Measurements from ENCODE around the gene NIPAL4. TPM values are rescaled to one million over a fixed set of nuclear protein-coding genes. Genes with fewer than 3 reads are reported as not detected.

Gene NIPAL4
- total RNA-seq, 4 donors from 2014 or later: 1.5 TPM; not detected in 3

DNA sequence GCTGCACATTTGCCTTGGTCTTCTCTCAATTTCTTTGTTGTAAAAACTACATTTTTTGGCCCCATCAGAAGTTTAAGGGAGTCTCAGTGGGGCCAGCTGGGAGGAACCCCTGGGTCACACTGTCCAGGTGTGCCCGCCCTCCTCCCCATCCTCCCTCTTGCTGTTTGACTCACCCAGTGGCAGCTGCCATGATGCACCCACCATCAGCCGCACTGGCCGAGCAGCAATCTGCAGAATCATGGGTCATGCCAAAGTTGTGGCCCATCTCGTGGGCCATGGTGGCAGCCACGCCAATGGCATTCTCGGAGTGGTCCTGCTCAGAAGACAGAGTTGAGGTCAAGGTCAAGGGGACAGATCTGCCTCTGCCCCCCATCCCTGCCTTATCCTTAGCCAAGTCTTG, 45.5 kb downstream of the NIPAL4 start:
- peaks cover 0 to 9% of the 10 kb centered on the region in 2 donors for H3K36me3 ChIP-seq
- H3K4me1 ChIP-seq: no peaks in the 10 kb centered on the region
- DNase-seq: no peak
- H3K27me3 ChIP-seq: no peaks in the 10 kb centered on the region
- intact Hi-C loops (cut with DNase I; ENCODE audit: low total_unique reads): no loop called here
- no peak overlapping the region for H3K4me3 ChIP-seq
- ATAC-seq: no peak
- H3K9me3 ChIP-seq: no peaks in the 10 kb centered on the region
- TF ChIP-seq, protein P1, sequence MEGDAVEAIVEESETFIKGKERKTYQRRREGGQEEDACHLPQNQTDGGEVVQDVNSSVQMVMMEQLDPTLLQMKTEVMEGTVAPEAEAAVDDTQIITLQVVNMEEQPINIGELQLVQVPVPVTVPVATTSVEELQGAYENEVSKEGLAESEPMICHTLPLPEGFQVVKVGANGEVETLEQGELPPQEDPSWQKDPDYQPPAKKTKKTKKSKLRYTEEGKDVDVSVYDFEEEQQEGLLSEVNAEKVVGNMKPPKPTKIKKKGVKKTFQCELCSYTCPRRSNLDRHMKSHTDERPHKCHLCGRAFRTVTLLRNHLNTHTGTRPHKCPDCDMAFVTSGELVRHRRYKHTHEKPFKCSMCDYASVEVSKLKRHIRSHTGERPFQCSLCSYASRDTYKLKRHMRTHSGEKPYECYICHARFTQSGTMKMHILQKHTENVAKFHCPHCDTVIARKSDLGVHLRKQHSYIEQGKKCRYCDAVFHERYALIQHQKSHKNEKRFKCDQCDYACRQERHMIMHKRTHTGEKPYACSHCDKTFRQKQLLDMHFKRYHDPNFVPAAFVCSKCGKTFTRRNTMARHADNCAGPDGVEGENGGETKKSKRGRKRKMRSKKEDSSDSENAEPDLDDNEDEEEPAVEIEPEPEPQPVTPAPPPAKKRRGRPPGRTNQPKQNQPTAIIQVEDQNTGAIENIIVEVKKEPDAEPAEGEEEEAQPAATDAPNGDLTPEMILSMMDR (IDR thresholded peaks at IDR 0.05 in 4 of 5, conservative IDR thresholded peaks at IDR 0.05 in 1 of 5): no peak
- TF ChIP-seq POLR2A (IDR thresholded peaks at IDR 0.05): no peak
- H3K27ac ChIP-seq: no peak overlapping the region
- in situ Hi-C loops (cut with MboI; ENCODE audit: low sequenced_read_pairs in 4 of 4): no loop called here

DNA sequence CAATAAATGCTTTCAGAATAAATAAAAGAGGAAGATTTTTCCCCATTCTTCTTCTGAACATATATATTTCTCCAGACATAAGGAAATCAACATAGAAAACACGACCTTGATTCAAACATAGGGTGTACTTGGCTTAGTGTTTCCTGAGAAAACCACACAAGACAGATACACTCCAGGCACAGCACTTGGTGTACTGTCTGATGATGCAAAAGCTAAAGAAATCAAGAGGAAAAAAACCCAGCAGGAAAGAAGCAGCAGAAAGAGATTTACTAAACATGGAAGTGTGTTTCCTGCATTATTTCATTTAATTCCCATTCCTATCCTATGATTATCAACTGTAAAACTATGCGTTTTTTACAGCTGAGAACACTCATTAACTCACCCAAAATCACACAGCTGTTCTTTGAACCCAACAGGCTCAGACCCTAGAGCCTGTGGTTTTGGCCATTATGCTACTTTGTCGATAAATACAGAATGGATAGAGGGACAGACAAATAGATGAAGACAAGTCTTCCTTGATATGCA, 46.1 kb downstream of the NIPAL4 start:
- Histone ChIP-seq H3K4me1 (peaks cover 0 to 4% of the 10 kb centered on the region in 2 donors), H3K36me3 (peaks cover 0 to 9% of the 10 kb centered on the region in 2 donors), H3K9me3 (no peaks in the 10 kb centered on the region), H3K27me3 (no peaks in the 10 kb centered on the region), H3K27ac (no peak overlapping the region), H3K4me3 (no peak overlapping the region)
- in situ Hi-C loops (cut with MboI; ENCODE audit: low sequenced_read_pairs in 4 of 4): no loop called here
- no peak for TF ChIP-seq POLR2A (IDR thresholded peaks at IDR 0.05)
- TF ChIP-seq, protein P1 (IDR thresholded peaks at IDR 0.05 in 4 of 5, conservative IDR thresholded peaks at IDR 0.05 in 1 of 5): no peak
- DNase-seq (no peak), ATAC-seq (no peak)
- intact Hi-C loops (cut with DNase I; ENCODE audit: low total_unique reads): no loop called here

DNA sequence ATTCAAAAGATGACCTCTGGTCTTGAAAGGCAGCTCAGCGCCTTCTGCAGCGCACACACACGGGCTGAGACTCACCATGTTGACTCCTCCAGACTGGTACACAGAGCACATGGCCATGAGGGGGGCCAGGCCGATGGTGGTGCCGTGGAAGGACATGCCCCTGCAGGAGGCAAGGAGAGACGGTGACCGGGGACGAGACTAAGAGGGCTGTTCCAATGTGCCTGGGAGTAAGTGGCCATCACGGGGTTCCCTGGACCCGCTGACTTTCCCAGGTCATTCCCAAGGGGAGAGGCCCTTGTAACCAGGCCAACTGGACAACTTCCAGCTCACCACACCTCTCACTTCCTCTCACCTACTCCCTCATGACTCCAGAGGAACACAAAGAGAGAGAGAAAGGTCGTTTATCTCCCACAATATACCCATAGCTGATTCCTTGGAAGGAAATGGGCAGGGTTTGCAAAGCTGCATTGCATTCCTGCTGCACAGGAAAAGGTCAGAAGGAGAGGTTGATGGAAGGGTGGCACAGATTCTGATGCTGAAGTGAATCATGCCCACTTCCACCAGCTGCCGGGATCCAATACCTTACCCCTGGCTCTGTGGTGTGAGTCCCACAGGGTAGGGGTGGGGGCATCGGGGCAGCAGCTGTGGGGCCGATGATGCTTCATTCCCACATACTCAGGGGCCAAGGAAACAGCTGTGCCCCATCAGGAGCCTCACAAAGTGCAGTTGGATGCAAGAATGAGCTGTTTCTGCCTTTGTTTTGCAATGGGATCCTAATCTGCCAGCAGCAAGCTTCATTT, 47.2 kb downstream of the NIPAL4 start:
- H3K4me3 ChIP-seq: no peak overlapping the region
- peaks cover 5 to 15% of the 10 kb centered on the region in 2 donors for H3K4me1 ChIP-seq
- in situ Hi-C loops (cut with MboI; ENCODE audit: low sequenced_read_pairs in 4 of 4): no loop called here
- no peaks in the 10 kb centered on the region for H3K9me3 ChIP-seq
- TF ChIP-seq, protein P1 (IDR thresholded peaks at IDR 0.05 in 4 of 5, conservative IDR thresholded peaks at IDR 0.05 in 1 of 5): no peak
- no peak for TF ChIP-seq POLR2A (IDR thresholded peaks at IDR 0.05)
- ATAC-seq (no peak), DNase-seq (no peak)
- H3K27me3 ChIP-seq: no peaks in the 10 kb centered on the region
- no peak overlapping the region for H3K27ac ChIP-seq
- intact Hi-C loops (cut with DNase I; ENCODE audit: low total_unique reads): no loop called here
- peaks cover 0 to 8% of the 10 kb centered on the region in 2 donors for H3K36me3 ChIP-seq

DNA sequence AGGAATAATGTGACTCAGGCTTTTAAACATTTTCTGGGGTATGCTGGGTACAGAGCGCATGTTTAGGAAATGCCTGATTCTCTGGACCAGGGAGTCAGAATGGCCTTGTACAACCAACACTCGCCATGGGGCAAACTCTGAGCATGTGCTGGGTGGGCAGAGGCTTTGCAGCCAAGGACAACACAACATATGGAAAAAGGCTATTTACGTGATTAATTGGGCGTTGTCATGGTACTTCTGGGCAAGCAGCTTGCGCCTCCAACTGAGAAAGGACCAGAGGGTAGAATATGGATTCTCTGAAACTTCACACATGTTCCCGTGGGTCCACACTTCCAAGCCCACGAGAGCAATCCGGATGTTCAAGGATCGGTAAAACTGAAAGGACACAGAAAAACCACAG, 49.1 kb downstream of the NIPAL4 start:
- DNase-seq (no peak), ATAC-seq (no peak)
- intact Hi-C loops (cut with DNase I; ENCODE audit: low total_unique reads) (no loop called here), in situ Hi-C loops (cut with MboI; ENCODE audit: low sequenced_read_pairs in 4 of 4) (no loop called here)
- Histone ChIP-seq H3K4me1 (peaks cover 9 to 17% of the 10 kb centered on the region in 2 donors), H3K9me3 (no peaks in the 10 kb centered on the region), H3K27me3 (no peaks in the 10 kb centered on the region), H3K4me3 (no peak overlapping the region), H3K27ac (no peak overlapping the region), H3K36me3 (peaks cover 0 to 4% of the 10 kb centered on the region in 2 donors)
- no peak for TF ChIP-seq POLR2A (IDR thresholded peaks at IDR 0.05)

DNA sequence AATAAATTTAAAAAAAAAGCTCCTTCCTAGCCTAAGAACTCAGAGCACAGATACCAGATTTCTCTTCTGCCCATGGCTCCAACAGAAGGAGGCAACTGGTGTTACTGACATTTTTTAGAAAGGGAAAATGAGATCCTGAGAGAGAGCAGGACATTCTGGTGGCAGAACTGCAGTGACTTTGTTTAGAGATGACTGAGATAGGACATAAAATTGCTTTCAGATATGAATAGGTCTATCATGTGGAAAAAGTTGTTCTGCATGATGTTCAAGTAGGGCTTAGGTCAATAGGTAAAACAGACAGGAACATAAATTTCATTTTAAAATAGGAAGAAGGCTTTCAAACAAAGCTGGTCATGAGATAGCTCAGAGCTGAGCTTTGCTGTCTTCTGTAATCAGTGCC, 49.6 kb downstream of the NIPAL4 start:
- TF ChIP-seq, protein P1 (IDR thresholded peaks at IDR 0.05 in 4 of 5, conservative IDR thresholded peaks at IDR 0.05 in 1 of 5): no peak
- TF ChIP-seq POLR2A (IDR thresholded peaks at IDR 0.05): no peak
- Histone ChIP-seq H3K27me3 (no peaks in the 10 kb centered on the region), H3K36me3 (peaks cover 0 to 4% of the 10 kb centered on the region in 2 donors), H3K27ac (no peak overlapping the region), H3K4me1 (peaks cover 9 to 19% of the 10 kb centered on the region in 2 donors), H3K9me3 (no peaks in the 10 kb centered on the region), H3K4me3 (no peak overlapping the region)
- in situ Hi-C loops (cut with MboI; ENCODE audit: low sequenced_read_pairs in 4 of 4): no loop called here
- DNase-seq (no peak), ATAC-seq (no peak)
- intact Hi-C loops (cut with DNase I; ENCODE audit: low total_unique reads): no loop called here
